HepG2 (cell line): ENCODE data around the gene ALK. TPM values are rescaled to one million over a fixed set of nuclear protein-coding genes. Genes with fewer than 3 reads are reported as not detected.

Source experiments
- ATAC-seq: fragments of 200-7000 bp; cut with Tn5 transposase; 3 replicates; pipeline ENCODE4 v1.9.1; 2020; ENCODE audit warnings: mild to moderate bottlenecking, moderate library complexity
- BruUV-seq: library from RNA; stranded (reverse); fragments of 400-500 nt; replicated peaks from 2 replicates; lab custom pipeline; 2021; lab: Mats Ljungman, UMichigan
- CTCF ChIA-PET: fragments of 300-600 bp; formaldehyde crosslinking; extraction: SDS; loops from one replicate; lab custom pipeline; 2021; ENCODE audit warnings: low total read pairs, inconsistent platforms, low intra/inter-chr PET ratio; lab: Yijun Ruan, JAX
- POLR2A ChIA-PET: fragments of 350-600 bp; sonication (Branson Sonifier 250); formaldehyde crosslinking; loops from one replicate; lab custom pipeline; 2020; ENCODE audit warnings: antibody characterized with exemption, inconsistent platforms; lab: Yijun Ruan, JAX
- DNase-seq: peaks from one replicate; pipeline ENCODE4 v3.0.0-alpha.2; 2015; ENCODE audit warnings: low spot score
- FAIRE-seq: peaks from 3 replicates; lab custom pipeline; 2011; peaks lifted over from hg19 to GRCh38; lab: Jason Lieb, UNC
- H2AFZ ChIP-seq: one replicate; pipeline ENCODE4 v1.6.1; 2011; ENCODE audit warnings: low read length, inconsistent platforms
- H3K27ac ChIP-seq: fragments of 300-600 bp; 3 replicates; pipeline ENCODE4 v1.8.0; 2011; ENCODE audit warnings: mixed run types, mild to moderate bottlenecking, mixed read lengths, low read length, inconsistent platforms; ENCODE audit not compliant: insufficient read depth; ENCODE audit errors: extremely low read length
- H3K27me3 ChIP-seq, 2 experiments: fragments of 200-600 bp in 1 of 2; 2 replicates in 1 of 2; 3 replicates in 1 of 2; pipeline versions ENCODE4 v1.6.0 to v1.8.0; 2011; ENCODE audit warnings: low read length in 2 of 2, mild to moderate bottlenecking in 2 of 2, moderate library complexity in 2 of 2, inconsistent platforms in 1 of 2; ENCODE audit not compliant: insufficient read depth in 2 of 2, control insufficient read depth in 1 of 2
- H3K36me3 ChIP-seq, 2 experiments: fragments of 200-600 bp in 1 of 2; replicated peaks in 1 of 2; 2 replicates in 1 of 2; 3 replicates in 1 of 2; pipeline versions ENCODE4 v1.5.1 to v1.8.0; 2011; ENCODE audit warnings: low read length in 2 of 2, inconsistent platforms in 1 of 2; ENCODE audit not compliant: insufficient read depth in 2 of 2, control insufficient read depth in 1 of 2
- H3K4me1 ChIP-seq: 2 replicates; pipeline ENCODE4 v1.5.1; 2012; ENCODE audit warnings: low read length, inconsistent platforms; ENCODE audit not compliant: insufficient read depth
- H3K4me2 ChIP-seq: 2 replicates; pipeline ENCODE4 v1.6.0; 2011; ENCODE audit warnings: low read depth, low read length, inconsistent platforms
- H3K4me3 ChIP-seq, 3 experiments: fragments of 200-600 bp in 1 of 3; sonication (generic), shearing (Covaris generic) in 1 of 3; replicated peaks in 1 of 3; 2 replicates each; pipeline ENCODE4 v1.5.1; 2011 to 2016; ENCODE audit warnings: low read length in 3 of 3, inconsistent platforms in 2 of 3, low read depth in 2 of 3, mild to moderate bottlenecking in 2 of 3, control low read depth in 1 of 3, mixed read lengths in 1 of 3; ENCODE audit not compliant: insufficient read depth in 1 of 3
- H3K79me2 ChIP-seq: one replicate; pipeline ENCODE4 v1.6.1; 2011; ENCODE audit warnings: low read length, inconsistent platforms; ENCODE audit not compliant: insufficient read depth
- H3K9ac ChIP-seq: 2 replicates; pipeline ENCODE4 v1.6.0; 2011; ENCODE audit warnings: mild to moderate bottlenecking, low read depth, low read length, inconsistent platforms; ENCODE audit not compliant: insufficient read depth
- H3K9me3 ChIP-seq: 2 replicates; pipeline ENCODE4 v1.5.1; 2012; ENCODE audit warnings: mild to moderate bottlenecking, low read length
- H4K20me1 ChIP-seq: 2 replicates; pipeline ENCODE4 v1.6.0; 2011; ENCODE audit warnings: inconsistent platforms, mild to moderate bottlenecking, low read length, moderate library complexity; ENCODE audit not compliant: insufficient read depth
- CCAR2 ChIP-seq: fragments of 200-400 bp; formaldehyde crosslinking; optimal IDR thresholded peaks from 2 replicates; pipeline ENCODE3; 2018; ENCODE audit warnings: low read depth, mild to moderate bottlenecking, low read length, moderate library complexity
- HNF4G ChIP-seq, 2 experiments: sonication (generic) in 1 of 2; formaldehyde crosslinking in 1 of 2; IDR thresholded peaks; 2 replicates each; pipeline versions ENCODE4 v1.4.0 to v1.6.1; 2011 to 2020; ENCODE audit warnings: borderline replicate concordance in 2 of 2, low read depth in 2 of 2, mild to moderate bottlenecking in 2 of 2, low read length in 1 of 2, missing genetic modification reagents in 1 of 2, moderate library complexity in 1 of 2
- ISX ChIP-seq: sonication (generic); formaldehyde crosslinking; conservative IDR thresholded peaks from 2 replicates; pipeline ENCODE4 v1.5.0; 2020; ENCODE audit warnings: missing genetic modification reagents
- JUN ChIP-seq: sonication (generic); formaldehyde crosslinking; IDR thresholded peaks from 2 replicates; pipeline ENCODE4 v1.4.0; 2020; ENCODE audit warnings: mild to moderate bottlenecking, missing genetic modification reagents
- MTA1 ChIP-seq: sonication (generic); formaldehyde crosslinking; IDR thresholded peaks from 2 replicates; pipeline ENCODE4 v1.4.0; 2020; ENCODE audit warnings: missing genetic modification reagents, mild to moderate bottlenecking, borderline replicate concordance
- MTF2 ChIP-seq: sonication (generic); formaldehyde crosslinking; IDR thresholded peaks from 2 replicates; pipeline ENCODE4 v1.5.0; 2020; ENCODE audit warnings: missing genetic modification reagents, borderline replicate concordance
- PLSCR1 ChIP-seq: sonication (generic); formaldehyde crosslinking; IDR thresholded peaks from 2 replicates; pipeline ENCODE4 v1.5.0; 2020; ENCODE audit warnings: missing genetic modification reagents, mild to moderate bottlenecking, borderline replicate concordance
- POGZ ChIP-seq: sonication (generic); formaldehyde crosslinking; IDR thresholded peaks from 2 replicates; pipeline ENCODE4 v1.4.0; 2020; ENCODE audit warnings: mild to moderate bottlenecking, missing genetic modification reagents
- SYNCRIP ChIP-seq: fragments of 200-400 bp; formaldehyde crosslinking; IDR thresholded peaks from 2 replicates; pipeline ENCODE4 v1.6.1; 2018; ENCODE audit warnings: mild to moderate bottlenecking, low read depth, low read length; ENCODE audit not compliant: insufficient read depth
- TCF7 ChIP-seq: sonication (generic); IDR thresholded peaks from 2 replicates; pipeline ENCODE4 v1.6.1; 2016; ENCODE audit warnings: antibody characterized with exemption, low read depth
- ZBTB7B ChIP-seq: sonication (generic); formaldehyde crosslinking; IDR thresholded peaks from 2 replicates; pipeline ENCODE4 v1.4.0; 2020; ENCODE audit warnings: missing genetic modification reagents
- ZNF260 ChIP-seq: sonication (generic); formaldehyde crosslinking; IDR thresholded peaks from 2 replicates; pipeline ENCODE4 v1.4.0; 2020; ENCODE audit warnings: missing genetic modification reagents, low read depth, mild to moderate bottlenecking, borderline replicate concordance
- ZNF33A ChIP-seq: sonication (generic); formaldehyde crosslinking; IDR thresholded peaks from 2 replicates; pipeline ENCODE4 v1.5.1; 2020; ENCODE audit warnings: missing genetic modification reagents, mild to moderate bottlenecking, moderate library complexity, borderline replicate concordance
- ZNF431 ChIP-seq: sonication (generic); formaldehyde crosslinking; IDR thresholded peaks from 2 replicates; pipeline ENCODE4 v1.9.0; 2022; ENCODE audit warnings: missing genetic modification reagents, low read depth, mild to moderate bottlenecking, borderline replicate concordance
- ZNF550 ChIP-seq: sonication (generic); formaldehyde crosslinking; IDR thresholded peaks from 2 replicates; pipeline ENCODE4 v1.4.0; 2020; ENCODE audit warnings: mild to moderate bottlenecking, missing genetic modification reagents, borderline replicate concordance
- ZNF749 ChIP-seq: sonication (generic); formaldehyde crosslinking; IDR thresholded peaks from 2 replicates; pipeline ENCODE4 v1.8.0; 2022; ENCODE audit warnings: mild to moderate bottlenecking, missing genetic modification reagents, moderate library complexity, borderline replicate concordance
- ZNF850 ChIP-seq: sonication (generic); formaldehyde crosslinking; conservative IDR thresholded peaks from 2 replicates; pipeline ENCODE4 v1.9.0; 2021; ENCODE audit warnings: mild to moderate bottlenecking, missing genetic modification reagents
- WGBS: methylation state at CpG from one replicate; pipeline ENCODE4 v1.1.6; 2017; ENCODE audit warnings: low lambda C conversion rate; 5-methylcytosine and 5-hydroxymethylcytosine counted together
- in situ Hi-C: cut with HindIII; loops from 2 replicates; pipeline ENCODE4 v1.10.0; 2017; ENCODE audit warnings: low pct_unique_long_range_greater_than_20kb; ENCODE audit not compliant: extremely low pct_ligation_motif_present
- intact Hi-C: fragments of 100-400 bp; cut with micrococcal nuclease; formaldehyde crosslinking; loops from one replicate; pipeline ENCODE4 v1.10.0; 2022; ENCODE audit not compliant: unreplicated experiment
- polyA plus RNA-seq, 8 experiments: library from polyadenylated mRNA; depleted of rRNA in 3 of 8; stranded (reverse) in 7 of 8; unstranded in 1 of 8; fragments of >200 nt; fragmentation: Illumina TruSeq in 4 of 8; extraction: Trizol in 4 of 8; gene quantifications; 2 replicates each; pipeline versions ENCODE4 v1.2.1 to v1.2.3, GENCODE V29; 2011 to 2016; ENCODE audit warnings: low read depth in 4 of 8, missing spikeins in 1 of 8, mixed read lengths in 1 of 8; ENCODE audit not compliant: insufficient read depth in 1 of 8
- total RNA-seq, 5 experiments: library from RNA; depleted of rRNA; stranded (reverse); fragments of >200 nt; fragmentation: Illumina TruSeq; extraction: Trizol; gene quantifications; 2 replicates each; pipeline ENCODE4 v1.2.3, GENCODE V29; 2016; ENCODE audit warnings: low read depth in 1 of 5
- TF ChIP-seq, protein P1 (sequence below): sonication (generic); formaldehyde crosslinking; IDR thresholded peaks from 2 replicates; pipeline ENCODE4 v1.5.1; 2020; ENCODE audit warnings: missing genetic modification reagents, mild to moderate bottlenecking, borderline replicate concordance
- TF ChIP-seq, protein P2 (sequence below): sonication (generic); formaldehyde crosslinking; conservative IDR thresholded peaks from 2 replicates; pipeline ENCODE4 v1.8.0; 2022; ENCODE audit warnings: missing genetic modification reagents

ALK gene
- total and polyA plus RNA-seq, 2 of the 13 experiments (the other 11 are each of a cell fraction or from before 2014, with no cell fraction given) = not detected

DNA sequence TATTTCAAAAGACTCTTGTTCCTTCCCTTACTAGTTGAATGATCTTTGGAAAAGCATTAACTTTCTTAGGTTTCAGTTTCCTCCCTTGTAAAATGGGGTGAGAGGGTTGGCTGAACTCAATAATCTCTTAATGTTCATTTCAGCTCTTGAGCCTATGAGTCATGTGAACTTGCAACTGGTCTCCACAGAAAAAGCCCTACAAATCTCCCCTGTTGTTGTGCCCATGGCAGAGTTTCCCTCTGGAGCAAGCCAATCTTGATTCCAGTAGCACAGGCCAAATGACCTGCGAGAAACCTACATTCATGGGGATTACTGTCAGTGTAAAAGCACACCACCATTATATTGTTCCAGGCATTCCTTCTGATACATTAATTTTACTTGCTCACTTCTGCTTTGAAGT lies 388.9 kb downstream of the ALK start (continued):
- TF ChIP-seq, protein P1, sequence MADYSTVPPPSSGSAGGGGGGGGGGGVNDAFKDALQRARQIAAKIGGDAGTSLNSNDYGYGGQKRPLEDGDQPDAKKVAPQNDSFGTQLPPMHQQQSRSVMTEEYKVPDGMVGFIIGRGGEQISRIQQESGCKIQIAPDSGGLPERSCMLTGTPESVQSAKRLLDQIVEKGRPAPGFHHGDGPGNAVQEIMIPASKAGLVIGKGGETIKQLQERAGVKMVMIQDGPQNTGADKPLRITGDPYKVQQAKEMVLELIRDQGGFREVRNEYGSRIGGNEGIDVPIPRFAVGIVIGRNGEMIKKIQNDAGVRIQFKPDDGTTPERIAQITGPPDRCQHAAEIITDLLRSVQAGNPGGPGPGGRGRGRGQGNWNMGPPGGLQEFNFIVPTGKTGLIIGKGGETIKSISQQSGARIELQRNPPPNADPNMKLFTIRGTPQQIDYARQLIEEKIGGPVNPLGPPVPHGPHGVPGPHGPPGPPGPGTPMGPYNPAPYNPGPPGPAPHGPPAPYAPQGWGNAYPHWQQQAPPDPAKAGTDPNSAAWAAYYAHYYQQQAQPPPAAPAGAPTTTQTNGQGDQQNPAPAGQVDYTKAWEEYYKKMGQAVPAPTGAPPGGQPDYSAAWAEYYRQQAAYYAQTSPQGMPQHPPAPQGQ (CRISPR knock-in tag) = no peak
- TF ChIP-seq ZBTB7B (CRISPR knock-in tag) (no peak), ZNF431 (CRISPR knock-in tag) (no peak), ZNF260 (CRISPR knock-in tag) (no peak), HNF4G (IDR thresholded peaks at IDR 0.05; ENCODE audit: borderline replicate concordance, low read depth, low read length) (no peak), HNF4G (CRISPR knock-in tag; IDR thresholded peaks at IDR 0.05; ENCODE audit: borderline replicate concordance, low read depth) (no peak)
- TF ChIP-seq, protein P2, sequence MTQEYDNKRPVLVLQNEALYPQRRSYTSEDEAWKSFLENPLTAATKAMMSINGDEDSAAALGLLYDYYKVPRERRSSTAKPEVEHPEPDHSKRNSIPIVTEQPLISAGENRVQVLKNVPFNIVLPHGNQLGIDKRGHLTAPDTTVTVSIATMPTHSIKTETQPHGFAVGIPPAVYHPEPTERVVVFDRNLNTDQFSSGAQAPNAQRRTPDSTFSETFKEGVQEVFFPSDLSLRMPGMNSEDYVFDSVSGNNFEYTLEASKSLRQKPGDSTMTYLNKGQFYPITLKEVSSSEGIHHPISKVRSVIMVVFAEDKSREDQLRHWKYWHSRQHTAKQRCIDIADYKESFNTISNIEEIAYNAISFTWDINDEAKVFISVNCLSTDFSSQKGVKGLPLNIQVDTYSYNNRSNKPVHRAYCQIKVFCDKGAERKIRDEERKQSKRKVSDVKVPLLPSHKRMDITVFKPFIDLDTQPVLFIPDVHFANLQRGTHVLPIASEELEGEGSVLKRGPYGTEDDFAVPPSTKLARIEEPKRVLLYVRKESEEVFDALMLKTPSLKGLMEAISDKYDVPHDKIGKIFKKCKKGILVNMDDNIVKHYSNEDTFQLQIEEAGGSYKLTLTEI (CRISPR knock-in tag) = no peak
- TF ChIP-seq, all 625 proteins: peak for 0

DNA sequence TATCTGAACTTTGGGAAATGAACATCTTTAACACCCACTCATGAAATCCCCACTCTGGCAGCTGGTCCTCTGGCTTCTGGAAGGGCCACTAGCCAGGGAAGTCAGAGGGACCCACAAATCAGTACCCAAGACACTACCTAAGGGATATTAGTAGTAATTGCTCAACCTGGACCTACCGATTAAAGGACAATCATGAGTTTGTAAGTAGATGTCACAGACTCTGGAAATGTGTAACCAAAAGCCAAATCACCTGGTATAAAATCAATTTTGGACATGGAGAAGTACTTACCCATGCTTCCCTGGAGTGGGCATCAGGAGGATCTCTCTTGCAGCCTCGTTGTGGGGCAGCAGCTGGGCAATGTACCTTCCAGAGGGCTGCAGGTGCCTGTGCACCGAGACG lies 389.8 kb downstream of the ALK start:
- ATAC-seq = no peak
- CTCF ChIA-PET = no interaction called here
- no peak for TF ChIP-seq POGZ
- no peak for TF ChIP-seq JUN (CRISPR knock-in tag)
- TF ChIP-seq MTA1 (CRISPR knock-in tag) = no peak
- TF ChIP-seq ISX (CRISPR knock-in tag) = no peak
- TF ChIP-seq MTF2 = no peak
- no peak for TF ChIP-seq PLSCR1
- TF ChIP-seq ZNF850 (CRISPR knock-in tag) = no peak
- no peak for TF ChIP-seq ZNF33A (CRISPR knock-in tag)
- TF ChIP-seq CCAR2 = no peak
- TF ChIP-seq SYNCRIP = no peak
- TF ChIP-seq ZNF749 (CRISPR knock-in tag) = no peak
- no peak for TF ChIP-seq TCF7
- no peak for TF ChIP-seq ZNF550 (CRISPR knock-in tag)

More for the DNA sequence above, 389.8 kb downstream of the ALK start:
- Histone ChIP-seq H3K4me3 (no peak overlapping the region), H3K4me1 (no peaks in the 10 kb centered on the region), H2AFZ (no peak overlapping the region), H3K9ac (no peak overlapping the region), H3K9me3 (no peaks in the 10 kb centered on the region), H3K27ac (no peak overlapping the region), H3K36me3 (no peaks in the 10 kb centered on the region), H3K79me2 (no peaks in the 10 kb centered on the region), H3K27me3 (peaks cover 0 to 3% of the 10 kb centered on the region in 2 experiments; a peak in 1 of 5 replicates), H4K20me1 (no peaks in the 10 kb centered on the region), H3K4me2 (no peak overlapping the region)
- in situ Hi-C loops = no loop called here
- FAIRE-seq (no peak), DNase-seq (no peak)
- intact Hi-C loops = no loop called here
- WGBS = 5% methylated on average over 4 of the region's 4 CpGs
- POLR2A ChIA-PET = no interaction called here
- BruUV-seq = no TSS peak
